Effector CD4-positive, alpha-beta T cell (primary cell): ENCODE results near the gene GMPR2.
"Not testable (repeated sequence)": the region's sequence is repeated elsewhere in the genome, so short reads cannot be mapped to it uniquely, and the experiment has no call there.

Experiments used
- DNase-seq: peaks from one replicate; pipeline ENCODE4 v3.0.0-alpha.2; 2020

GMPR2 gene

GRCh38 chr14:24232121-24232644 lies 546 bp upstream of the GMPR2 start, which contains the start of gene NEDD8:
TSS of gene NEDD8 (minus strand) at chr14:24232367. CDS start at chr14:24232267, 100 bp downstream.
- peak; percentile 86 for DNase-seq

GRCh38 chr14:24233538-24233866 lies 773 bp downstream of the GMPR2 start:
- DNase-seq: no peak

GRCh38 chr14:24234095-24235005 lies 1.6 kb downstream of the GMPR2 start:
- no peak for DNase-seq

- DNase-seq: no peak
Observed at GRCh38 chr14:24235804-24236688, 3.3 kb downstream of the GMPR2 start.

DNA sequence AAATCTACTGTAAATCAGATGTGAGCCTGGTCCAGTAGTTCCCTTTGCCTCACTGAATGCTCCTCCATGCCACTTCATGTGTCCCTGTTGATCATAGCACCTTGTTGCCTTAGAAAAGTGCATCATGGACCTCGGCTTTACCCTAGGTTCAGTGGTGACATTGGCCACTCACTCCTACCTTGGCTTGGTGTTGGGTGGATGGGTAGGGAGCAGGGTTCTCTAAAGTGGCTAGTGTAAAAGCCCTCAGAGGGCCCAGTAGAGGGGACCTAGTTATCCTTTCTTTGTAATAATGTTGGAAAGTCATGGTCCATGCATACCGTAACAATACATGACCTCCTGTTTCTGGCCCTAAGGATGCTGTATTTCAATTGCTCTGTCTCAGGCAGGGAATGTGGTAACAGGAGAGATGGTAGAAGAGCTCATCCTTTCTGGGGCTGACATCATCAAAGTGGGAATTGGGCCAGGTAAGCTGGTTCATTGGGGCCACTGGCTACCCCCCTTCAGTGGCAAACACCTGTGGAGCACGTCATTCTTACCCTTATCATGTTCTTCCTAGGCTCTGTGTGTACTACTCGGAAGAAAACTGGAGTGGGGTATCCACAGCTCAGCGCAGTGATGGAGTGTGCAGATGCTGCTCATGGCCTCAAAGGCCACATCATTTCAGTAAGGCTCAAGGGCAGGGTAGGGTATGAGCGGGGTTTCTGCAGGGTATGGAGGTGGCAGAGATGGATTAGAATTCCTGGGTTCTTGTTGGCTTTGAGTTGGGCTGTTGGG lies 4.1 kb downstream of the GMPR2 start:
- DNase-seq: no peak

- no peak for DNase-seq
Observed at GRCh38 chr14:24237463-24237955, 4.8 kb downstream of the GMPR2 start.

GRCh38 chr14:24238123-24238522 lies 5.4 kb downstream of the GMPR2 start:
- no peak for DNase-seq

- DNase-seq: no peak
Observed at GRCh38 chr14:24238527-24239037, 5.9 kb downstream of the GMPR2 start.

DNA sequence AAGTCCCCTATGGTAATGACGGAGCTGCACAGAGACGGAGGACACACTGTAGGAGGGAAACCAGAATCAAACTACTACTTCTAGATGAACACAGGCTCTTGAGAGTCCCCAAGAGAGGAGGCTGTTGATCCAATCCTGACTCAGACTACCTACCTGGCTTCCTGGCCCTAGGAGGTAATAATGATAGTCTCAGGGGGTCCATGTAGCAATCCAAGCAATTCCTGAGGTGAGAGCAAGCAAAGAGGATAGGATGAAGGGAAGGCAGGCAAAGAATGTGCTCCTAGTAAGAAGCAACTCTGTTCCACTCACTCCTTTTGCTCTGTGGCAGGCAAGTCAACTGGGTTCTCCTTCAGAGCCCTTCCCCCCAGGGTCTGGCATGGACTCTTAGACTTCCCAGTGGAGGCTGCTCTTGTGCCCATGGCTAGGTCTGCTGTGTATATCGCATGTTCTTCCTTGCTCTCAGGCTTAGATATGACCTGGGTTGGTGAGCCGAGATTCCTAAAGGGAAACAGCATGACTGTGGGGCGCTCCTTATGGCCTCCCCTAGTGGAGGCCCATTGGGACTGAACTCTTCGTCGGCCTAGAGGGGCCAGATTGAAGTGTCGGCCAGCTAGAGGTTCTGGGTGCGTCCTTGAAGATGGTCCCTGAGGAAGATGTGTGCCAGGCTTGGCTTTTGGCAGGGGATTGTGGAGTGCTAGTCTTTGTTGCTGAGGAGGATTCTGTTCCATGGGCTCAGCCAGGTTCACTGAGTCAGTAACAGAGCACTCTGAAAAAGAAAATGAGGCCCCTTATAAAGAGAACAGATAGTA lies 7.6 kb downstream of the GMPR2 start:
- no peak for DNase-seq

DNA sequence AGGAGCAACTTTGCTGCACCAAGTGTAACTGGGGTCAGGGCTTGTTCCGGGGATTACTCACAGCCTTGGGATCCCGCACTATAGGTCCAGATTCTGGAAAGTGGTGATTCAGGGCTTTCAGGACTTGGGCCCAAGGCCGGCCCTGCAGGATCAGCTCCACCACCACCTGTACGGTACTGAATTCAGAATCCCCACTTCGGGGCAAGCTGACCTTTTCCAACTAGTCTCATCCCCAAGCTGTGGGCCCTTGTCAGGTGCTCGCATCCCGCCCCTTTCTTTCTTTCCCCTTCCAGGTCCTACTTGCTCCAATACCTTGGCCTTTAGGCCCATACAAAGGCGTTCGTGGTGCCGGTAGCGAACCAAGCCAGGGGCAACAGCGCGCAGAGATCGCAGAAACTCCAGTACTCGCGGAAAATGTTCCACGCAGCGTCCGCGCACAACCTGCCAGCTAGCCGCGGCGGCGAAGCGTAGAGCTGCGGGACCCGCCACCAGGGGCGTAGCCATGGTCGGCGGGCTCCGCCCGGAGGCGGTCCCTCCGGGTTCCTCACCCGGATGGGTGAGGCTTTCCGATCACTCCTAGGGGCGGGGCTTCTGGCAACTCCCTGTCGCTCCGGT lies 9.2 kb downstream of the GMPR2 start:
- peak; percentile 92 for DNase-seq

DNA sequence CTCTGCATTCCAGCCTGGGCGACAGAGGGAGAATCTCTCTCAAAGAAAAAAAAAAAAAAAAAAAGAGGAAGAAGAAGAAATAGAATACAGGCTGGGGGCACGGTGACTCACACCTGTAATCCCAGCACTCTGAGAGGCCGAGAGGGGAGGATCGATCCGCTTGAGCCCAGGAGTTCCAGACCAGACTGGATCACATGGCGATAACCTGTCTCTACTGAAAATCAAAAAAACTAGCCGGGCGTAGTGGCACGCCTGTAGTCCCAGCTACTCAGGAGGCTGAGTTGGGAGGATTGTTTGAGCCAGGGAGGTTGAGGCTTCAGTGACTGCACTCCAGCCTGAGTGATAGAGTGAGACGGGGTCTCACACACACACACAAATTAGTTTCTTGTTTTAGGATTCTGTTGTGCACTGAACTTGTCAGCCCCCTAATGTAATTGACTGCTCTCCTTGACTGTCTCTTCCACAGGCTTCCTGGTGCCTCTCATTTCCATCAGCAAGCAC lies 10.7 kb downstream of the GMPR2 start:
- DNase-seq: no peak

DNA sequence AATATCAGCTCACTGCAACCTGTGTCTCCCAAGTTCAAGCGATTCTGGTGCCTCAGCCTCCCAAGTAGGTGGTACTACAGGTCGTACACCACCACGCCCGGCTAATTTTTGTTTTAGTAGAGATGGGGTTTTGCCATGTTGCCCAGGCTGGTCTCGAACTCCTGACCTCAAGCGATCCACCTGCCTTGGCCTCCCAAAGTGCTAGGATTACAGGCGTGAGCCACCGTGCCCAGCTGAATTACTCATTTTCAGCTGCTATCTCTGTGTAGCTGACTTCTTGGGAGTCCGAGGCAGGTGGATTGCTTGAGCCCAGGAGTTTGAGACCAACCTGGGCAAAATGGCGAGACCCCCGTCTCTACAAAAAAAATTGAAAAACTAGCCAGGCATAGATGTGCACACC lies 12.6 kb downstream of the GMPR2 start:
- DNase-seq: not testable (repeated sequence)

DNA sequence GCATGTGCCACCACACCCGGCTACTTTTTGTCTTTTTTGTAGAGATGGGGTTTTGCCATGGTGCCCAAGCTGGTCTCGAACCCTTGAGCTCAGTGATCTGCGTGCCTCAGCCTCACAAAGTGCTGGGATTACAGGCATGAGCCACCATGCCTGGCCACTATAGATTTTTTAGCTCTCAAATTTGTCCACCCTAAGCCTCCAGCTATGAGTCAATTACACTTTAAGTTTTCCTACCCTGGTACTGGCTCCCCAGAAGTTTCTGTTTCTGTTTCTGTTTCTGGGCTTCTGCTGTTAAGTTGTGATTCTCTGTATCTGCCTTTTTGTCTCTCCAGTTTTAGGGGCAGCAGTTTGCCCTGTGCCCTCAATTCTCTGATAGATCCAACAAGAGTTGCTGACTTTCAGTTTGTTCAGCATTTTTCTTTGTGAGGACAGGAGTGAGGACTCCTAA lies 14.1 kb downstream of the GMPR2 start:
- no peak for DNase-seq

DNA sequence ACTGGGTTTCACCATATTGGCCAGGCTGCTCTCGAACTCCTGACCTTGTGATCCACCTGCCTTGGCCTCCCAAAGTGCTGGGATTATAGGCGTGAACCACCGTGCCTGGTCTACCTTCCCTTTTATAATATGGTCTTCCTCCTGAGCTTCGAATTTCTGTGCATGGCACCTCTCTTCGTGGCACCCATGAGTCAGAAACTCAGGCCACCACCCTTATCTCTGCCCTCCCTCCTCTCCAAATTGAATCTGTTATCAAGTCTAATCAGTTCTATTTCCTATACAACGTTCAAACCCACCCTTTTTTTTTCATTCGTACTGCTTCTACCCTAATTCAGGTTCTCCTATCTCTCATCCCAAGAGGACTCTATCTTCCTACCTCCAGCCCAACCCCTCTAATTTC lies 14.7 kb downstream of the GMPR2 start:
- no peak for DNase-seq

- DNase-seq: no peak
Observed at GRCh38 chr14:24249230-24250021, 16.7 kb downstream of the GMPR2 start.

DNA sequence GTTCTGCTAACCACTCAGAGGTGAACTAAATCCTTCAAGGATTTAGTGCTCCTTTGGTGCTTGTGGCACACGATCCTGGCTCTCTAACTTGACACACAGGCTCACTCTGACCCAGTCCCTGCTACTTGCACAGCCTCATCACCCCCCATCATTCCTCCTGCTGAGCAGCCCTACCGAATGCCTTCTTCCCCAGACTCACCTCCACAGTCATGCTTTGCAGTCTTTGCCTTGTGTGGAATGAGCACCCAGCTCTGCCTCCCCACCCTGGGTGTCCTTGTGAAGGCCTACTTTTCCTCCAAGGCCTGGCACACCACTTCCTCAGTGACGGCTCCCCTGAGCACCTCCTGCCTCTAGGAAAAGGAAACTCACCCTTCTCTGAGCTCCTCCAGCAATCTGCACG lies 17.6 kb downstream of the GMPR2 start:
- DNase-seq: no peak

- no peak for DNase-seq
Observed at GRCh38 chr14:24251880-24252288, 19.2 kb downstream of the GMPR2 start.

- DNase-seq: no peak
Observed at GRCh38 chr14:24252289-24253124, 19.8 kb downstream of the GMPR2 start.

DNA sequence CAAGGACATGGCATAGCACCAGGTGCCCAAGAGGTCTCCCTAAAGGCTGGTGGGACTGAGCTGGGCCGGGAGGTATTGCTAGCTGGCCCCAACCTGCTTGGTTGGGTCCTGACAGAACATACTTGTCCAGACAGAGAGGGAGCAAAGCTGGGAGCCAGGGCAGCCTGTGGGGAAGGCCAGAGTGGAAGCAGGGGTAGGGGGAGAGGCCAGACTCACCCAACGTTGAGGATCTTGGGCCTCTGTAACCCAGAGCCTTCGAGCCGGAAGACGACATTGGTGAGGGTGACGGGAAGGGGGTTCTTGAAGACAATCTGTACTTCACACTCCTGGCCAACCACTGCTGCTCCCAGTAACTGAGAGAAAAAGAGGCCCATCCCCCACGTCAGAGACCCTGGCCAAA lies 21.2 kb downstream of the GMPR2 start:
- no peak for DNase-seq
